Hippocampal formation (tissue), 2 donors: ENCODE data around the gene SLC13A2.
A peak's percentile ranks its signal among the peaks of the same experiment; 100 is the strongest.

Experiments
- DNase-seq, 2 donors: peaks; one replicate each; lab custom pipeline; 2025; lab: John Stamatoyannopoulos, UW

SLC13A2 gene

DNA sequence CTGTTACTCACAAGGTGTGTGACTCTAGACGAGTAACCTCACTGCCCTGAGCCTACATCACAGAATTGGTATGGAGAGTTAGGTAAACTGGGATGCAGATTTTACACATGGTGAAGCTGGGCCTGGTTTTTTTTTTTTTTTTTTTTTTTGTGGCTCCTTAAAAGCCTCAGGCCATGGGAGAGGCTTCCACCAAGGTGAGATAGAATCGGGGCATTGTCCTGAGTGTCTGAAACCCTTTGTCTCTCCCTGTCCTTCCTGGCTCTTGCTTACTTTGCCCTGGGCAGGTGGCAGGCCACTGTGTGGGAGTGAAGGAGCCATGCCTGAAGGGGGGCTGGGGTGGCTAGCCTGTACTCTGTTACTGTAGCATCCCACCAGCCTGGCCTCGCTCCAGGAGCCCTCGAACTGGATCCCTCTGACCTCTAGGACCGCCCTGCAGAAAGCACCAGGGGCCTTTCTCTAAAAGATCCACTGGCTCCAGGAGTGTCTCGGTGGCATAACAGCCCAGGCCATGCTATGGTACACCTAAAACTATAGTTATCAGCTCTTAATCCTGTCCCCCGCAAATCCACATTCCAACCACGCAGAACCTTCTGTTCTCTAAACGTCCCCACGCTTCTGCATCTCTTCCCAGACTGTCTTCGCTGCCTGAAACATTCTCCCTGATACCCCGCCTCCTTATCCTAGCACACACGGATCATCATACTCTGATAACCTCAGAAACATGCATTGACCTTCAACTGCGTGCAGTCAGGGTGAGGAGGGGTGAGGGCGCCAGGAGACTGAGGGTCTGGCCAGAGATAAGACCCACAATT lies 1.7 kb upstream of the SLC13A2 start:
- peak in 1 of 2 donors; percentile 3 for DNase-seq

DNA sequence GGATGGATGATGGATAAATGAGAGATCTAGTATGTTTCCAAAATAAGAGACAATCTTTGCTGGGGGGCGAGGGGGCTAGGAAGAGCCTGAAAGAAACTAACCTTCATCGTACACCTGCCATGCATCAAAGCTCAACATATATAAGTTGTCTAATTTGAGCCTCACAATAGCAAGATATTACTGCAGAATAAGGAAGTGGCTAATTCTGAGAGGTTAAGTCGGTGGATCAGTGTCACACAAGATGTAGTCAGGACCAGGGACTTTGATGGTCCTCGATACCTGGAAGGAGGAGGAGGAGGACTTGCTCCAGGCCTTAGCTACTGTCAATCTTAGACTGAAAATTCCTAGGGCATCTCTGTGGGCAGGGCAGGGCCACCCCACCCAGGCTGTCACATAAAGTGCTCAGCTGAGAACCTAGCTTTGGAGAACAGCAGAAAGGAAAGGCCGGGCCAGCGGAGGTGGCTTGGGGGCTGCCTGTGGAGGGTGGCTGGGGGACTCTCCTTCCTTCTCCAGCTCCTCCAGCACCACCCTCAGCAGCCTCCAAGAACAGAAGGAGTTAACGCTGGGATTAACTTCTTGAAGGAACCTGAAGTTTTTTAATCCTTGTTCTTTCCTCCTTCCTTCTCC lies 460 bp upstream of the SLC13A2 start:
- DNase-seq: no peak

GRCh38 chr17:28474111-28474531 lies 677 bp downstream of the SLC13A2 start:
- DNase-seq: no peak

DNA sequence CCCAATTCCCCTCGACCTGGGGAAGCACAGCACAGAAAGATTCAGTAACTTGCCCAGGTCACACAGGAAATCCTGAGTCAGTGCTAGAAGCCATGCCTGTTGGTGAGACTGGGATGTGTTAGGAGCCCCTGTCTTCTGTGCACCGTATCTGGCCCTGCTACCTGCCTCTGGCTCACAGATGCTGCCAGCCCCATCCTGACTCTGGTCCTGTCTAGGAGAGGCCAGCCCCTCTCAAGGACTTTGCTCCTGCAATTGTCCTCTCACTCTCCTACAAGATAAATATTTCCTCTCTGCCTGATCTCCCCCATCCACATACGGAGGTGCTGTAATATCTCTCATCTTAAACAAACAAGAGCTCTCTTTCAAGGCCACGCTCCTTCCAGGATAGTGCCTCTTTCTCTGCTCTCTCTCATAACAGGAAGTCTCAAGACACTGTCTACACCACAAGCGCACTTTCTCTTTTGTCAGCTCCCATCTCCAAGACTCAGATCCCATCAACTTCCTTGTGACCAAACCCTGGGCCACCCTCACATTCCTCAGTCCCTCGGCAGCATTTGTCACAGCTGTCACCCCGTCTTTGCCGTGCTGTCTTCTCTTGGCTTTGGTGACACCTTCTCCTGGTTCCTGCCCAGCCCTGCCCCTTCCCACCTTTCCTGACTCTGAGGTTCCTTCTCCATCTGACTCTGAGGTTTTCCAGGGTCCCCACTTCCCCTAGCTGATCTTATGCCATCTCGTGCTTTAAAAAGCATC lies 1.9 kb downstream of the SLC13A2 start:
- DNase-seq: no peak

- DNase-seq: no peak
Observed at GRCh38 chr17:28476076-28476865, 2.8 kb downstream of the SLC13A2 start.

GRCh38 chr17:28477928-28478327 lies 4.5 kb downstream of the SLC13A2 start:
- DNase-seq: no peak

- DNase-seq: no peak
Observed at GRCh38 chr17:28478712-28479615, 5.5 kb downstream of the SLC13A2 start.

GRCh38 chr17:28480278-28480677 lies 6.8 kb downstream of the SLC13A2 start:
- no peak for DNase-seq

- DNase-seq: no peak
Observed at GRCh38 chr17:28480799-28481571, 7.5 kb downstream of the SLC13A2 start.

- no peak for DNase-seq
Observed at GRCh38 chr17:28482551-28483199, 9.2 kb downstream of the SLC13A2 start.

DNA sequence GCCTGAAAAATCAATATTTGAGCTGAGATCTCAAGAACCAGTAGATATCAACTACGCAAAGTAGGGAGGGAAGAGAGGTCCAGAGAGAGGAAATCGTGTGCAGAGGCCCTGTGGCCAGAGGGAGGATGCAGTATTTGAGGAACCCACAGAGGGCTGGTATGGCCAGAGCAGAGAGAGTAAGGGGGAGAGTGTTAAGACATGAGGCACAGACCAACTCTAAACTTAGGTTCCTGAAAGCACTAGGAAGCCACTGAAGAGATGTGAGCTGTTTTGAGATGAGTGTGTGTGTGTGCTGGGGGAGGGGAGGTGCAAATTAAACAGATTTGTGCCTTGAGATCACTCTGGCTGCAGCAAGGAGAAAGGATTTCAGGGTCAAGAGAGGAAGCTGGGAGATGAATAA lies 10.9 kb downstream of the SLC13A2 start:
- DNase-seq: no peak

GRCh38 chr17:28485049-28485448 lies 11.6 kb downstream of the SLC13A2 start:
- no peak for DNase-seq

- DNase-seq: no peak
Observed at GRCh38 chr17:28487881-28488532, 14.6 kb downstream of the SLC13A2 start.

- DNase-seq: no peak
Observed at GRCh38 chr17:28488533-28489276, 15.3 kb downstream of the SLC13A2 start.

- no peak for DNase-seq
Observed at GRCh38 chr17:28491286-28491685, 17.8 kb downstream of the SLC13A2 start.

DNA sequence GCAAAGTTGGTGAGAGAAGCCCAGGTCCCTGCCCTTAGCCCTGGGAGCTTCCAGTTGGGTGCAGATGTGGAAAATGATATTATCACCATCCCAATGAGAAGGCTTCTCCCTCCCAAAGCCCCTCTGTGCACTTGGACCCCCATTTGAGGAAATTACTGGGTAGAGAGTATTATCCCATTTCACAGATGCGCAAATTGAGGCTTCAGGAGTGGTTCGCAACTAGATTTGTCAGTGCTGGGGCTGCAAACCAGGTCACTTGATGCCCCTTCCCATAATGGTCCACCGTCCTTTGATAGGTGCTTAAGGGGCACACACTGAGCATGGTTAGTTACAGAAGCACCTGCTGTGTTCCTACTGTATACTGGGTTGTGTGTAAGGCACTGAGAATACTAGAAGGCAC lies 18.4 kb downstream of the SLC13A2 start:
- no peak for DNase-seq

DNA sequence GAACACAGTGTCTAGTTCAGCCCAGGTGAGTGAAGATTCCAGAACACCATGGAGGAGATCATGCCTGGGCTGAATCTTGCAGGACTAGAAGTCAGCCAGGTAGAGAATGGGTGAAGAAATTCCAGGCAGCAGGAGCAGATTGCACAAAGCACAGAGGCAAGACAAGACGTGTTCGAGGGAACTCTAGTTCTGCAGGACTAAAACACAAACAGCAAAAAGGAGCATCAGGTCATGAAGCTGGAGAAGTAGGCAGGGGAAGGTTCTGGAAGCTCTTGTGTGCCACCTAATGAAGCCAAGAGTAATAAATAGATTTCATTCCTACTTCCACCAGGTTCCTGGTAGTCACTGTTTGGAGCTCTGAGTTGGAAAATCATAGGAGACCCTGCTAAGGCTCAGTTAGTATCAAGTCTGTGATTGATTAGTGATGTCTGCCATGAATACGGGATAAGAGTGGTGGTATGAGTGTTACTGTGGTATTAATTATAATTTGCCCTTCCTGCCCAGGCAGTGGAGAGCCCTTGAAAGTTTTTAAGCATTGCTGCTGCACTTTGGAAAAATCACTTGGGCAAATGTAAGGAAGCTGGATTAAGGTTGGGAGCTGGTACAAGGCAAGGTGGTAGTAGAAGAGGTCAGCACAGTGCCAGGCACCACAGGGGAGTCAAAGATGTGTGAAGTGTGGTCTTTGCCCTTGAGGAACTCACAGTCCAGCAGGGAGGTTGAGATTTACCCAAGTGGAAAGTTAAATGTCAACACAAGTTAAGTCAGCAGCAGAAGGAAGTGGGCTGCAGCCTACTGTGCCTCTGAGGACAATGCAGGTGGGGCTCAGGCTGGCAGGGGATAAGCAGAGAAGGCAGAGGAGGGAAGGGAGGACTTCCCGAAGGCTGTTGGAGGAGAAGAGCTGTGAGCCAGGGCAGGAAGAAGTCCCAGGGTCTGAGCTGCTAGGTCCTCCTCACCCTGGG lies 19.2 kb downstream of the SLC13A2 start:
- DNase-seq: no peak
